ENCODE results near the gene ARF3. TPM values are rescaled to one million over a fixed set of nuclear protein-coding genes. Genes with fewer than 3 reads are reported as not detected.
A peak's percentile ranks its signal among the peaks of the same experiment; 100 is the strongest.

Gene ARF3
- total and polyA plus RNA-seq, 2 of the 13 experiments (the other 11 are each of a cell fraction or from before 2014, with no cell fraction given): 53.8 to 57.9 TPM

GRCh38 chr12:48910196-48910595 is 47.1 kb downstream of the ARF3 start (continued):
- TF ChIP-seq ZNF280D (CRISPR knock-in tag; IDR thresholded peaks at IDR 0.05) (no peak), ZHX2 (IDR thresholded peaks at IDR 0.05; ENCODE audit: low read depth) (no peak), ZHX2 (CRISPR knock-in tag; IDR thresholded peaks at IDR 0.05; ENCODE audit: borderline replicate concordance) (no peak), ZNF777 (CRISPR knock-in tag; IDR thresholded peaks at IDR 0.05) (no peak), CTCF (CRISPR knock-in tag; IDR thresholded peaks at IDR 0.05) (no peak), ZNF281 (CRISPR knock-in tag; IDR thresholded peaks at IDR 0.05; ENCODE audit: borderline replicate concordance) (peak; percentile 24; the same call in 1 of the 2 replicates), NFYC (CRISPR knock-in tag; IDR thresholded peaks at IDR 0.05) (peak; percentile 25; the same call in 1 of the 2 replicates), BHLHE40 (IDR thresholded peaks at IDR 0.05; ENCODE audit: low read length) (no peak), TFE3 (CRISPR knock-in tag; IDR thresholded peaks at IDR 0.05) (peak; percentile 89), TOE1 (CRISPR knock-in tag; IDR thresholded peaks at IDR 0.05) (no peak), TBP (CRISPR knock-in tag; IDR thresholded peaks at IDR 0.05) (no peak), ZNF605 (CRISPR knock-in tag; IDR thresholded peaks at IDR 0.05) (no peak)

Measured in HepG2 (cell line).